ENCODE measurements around the gene ALDH7A1.

DNA sequence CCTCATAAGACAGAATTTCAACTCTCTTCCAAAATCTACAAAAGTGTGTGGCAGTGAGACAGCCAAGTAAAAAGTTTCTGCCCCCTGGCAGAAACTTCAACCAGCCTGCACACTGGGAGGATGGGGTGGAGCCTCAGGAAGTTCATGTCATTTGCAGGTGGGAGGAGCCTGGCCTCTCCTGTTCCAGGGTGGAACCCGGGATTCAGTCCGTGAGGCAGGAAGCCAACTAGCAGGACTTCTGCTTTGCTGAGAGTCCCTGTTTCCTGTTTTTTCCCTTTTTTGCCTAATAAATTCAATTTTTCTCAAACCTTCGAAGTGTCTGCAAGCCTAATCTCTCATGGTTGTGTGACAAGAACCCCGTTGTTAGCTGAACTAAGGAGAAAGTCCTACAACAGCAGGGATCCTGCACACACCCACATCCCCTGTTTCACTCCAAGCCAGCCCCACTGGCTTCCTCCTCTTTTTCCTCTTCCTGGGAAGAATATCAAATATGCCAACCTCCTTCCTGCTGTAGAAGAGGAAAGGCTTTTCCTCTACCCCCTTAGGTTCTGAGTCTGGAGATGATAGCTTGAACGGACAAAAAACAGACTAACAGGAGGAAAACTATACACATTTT lies 69.3 kb downstream of the ALDH7A1 start:
- TF ChIP-seq POLR2AphosphoS5 (IDR thresholded peaks at IDR 0.05; ENCODE audit: low read depth, low read length) (no peak), TAF1 (IDR thresholded peaks at IDR 0.05; ENCODE audit: borderline replicate concordance, low read depth, low read length) (no peak)

Measured in GM12892 (cell line).